ENCODE results near the gene NFASC.

GRCh38 chr1:205016075-205016474, 145.4 kb downstream of the NFASC start:
- TF ChIP-seq REST (IDR thresholded peaks at IDR 0.05; ENCODE audit: insufficient read depth in 1 of 2, low read depth in 2 of 2, low read length in 1 of 2): no peak
- no peak for TF ChIP-seq TCF7L2 (IDR thresholded peaks at IDR 0.05; ENCODE audit: low read depth, low read length)
